ENCODE results near the gene F8.
"Not testable (repeated sequence)": the region's sequence is repeated elsewhere in the genome, so short reads cannot be mapped to it uniquely, and the experiment has no call there.

F8 gene

DNA sequence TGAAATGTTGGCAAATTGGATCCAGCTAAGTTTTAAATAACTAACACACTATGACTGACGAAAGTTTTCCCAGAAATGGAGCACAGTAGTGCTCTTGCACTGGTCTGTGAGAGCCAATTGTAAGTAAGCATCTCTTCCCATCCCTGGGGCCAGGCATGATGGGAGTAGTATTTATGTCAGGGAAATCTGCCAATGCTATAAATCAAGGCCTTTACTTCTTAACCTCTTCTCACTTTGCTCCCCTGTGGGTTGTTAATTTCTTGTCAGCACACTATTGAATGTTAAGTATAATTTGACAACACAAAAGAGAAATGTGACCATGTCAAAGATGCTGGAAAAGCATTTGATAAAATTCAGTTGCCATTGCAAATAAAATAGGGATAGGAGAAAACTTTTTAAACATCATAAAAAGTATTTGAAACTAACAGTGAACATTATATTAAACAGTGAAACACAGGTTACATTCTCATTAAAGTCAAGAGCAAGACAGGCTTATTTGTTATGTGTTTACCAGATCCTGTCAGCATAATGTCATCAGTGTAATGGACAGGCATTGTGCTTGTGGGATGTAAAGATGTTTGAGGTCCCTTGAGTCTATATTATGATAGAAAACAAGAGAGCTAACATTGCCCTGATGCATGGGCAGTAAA, 131.4 kb downstream of the F8 start:
- peaks cover 6% of the 10 kb centered on the region for H3K4me1 Mint-ChIP-seq
- H3K9me3 Mint-ChIP-seq, result no peaks in the 10 kb centered on the region
- H3K27ac Mint-ChIP-seq, result no peak overlapping the region
- H3K4me3 Mint-ChIP-seq, result no peak overlapping the region
- DNase-seq (no peak), ATAC-seq (no peak)
- no peaks in the 10 kb centered on the region for H3K27me3 Mint-ChIP-seq

DNA sequence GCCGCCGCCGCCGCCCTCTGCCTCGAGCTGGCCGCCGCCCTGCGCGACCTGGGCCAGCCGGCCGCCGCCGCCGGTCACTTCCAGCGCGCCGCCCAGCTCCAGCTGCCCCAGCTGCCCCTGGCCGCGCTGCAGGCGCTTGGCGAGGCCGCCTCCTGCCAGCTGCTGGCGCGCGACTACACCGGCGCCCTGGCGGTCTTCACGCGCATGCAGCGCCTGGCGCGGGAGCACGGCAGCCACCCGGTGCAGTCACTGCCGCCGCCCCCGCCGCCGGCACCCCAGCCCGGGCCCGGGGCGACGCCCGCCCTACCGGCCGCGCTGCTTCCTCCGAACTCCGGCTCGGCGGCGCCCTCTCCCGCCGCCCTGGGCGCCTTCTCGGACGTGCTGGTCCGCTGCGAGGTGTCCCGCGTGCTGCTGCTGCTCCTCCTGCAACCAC, 135.7 kb downstream of the F8 start:
- not testable (repeated sequence) for H3K4me3 Mint-ChIP-seq

DNA sequence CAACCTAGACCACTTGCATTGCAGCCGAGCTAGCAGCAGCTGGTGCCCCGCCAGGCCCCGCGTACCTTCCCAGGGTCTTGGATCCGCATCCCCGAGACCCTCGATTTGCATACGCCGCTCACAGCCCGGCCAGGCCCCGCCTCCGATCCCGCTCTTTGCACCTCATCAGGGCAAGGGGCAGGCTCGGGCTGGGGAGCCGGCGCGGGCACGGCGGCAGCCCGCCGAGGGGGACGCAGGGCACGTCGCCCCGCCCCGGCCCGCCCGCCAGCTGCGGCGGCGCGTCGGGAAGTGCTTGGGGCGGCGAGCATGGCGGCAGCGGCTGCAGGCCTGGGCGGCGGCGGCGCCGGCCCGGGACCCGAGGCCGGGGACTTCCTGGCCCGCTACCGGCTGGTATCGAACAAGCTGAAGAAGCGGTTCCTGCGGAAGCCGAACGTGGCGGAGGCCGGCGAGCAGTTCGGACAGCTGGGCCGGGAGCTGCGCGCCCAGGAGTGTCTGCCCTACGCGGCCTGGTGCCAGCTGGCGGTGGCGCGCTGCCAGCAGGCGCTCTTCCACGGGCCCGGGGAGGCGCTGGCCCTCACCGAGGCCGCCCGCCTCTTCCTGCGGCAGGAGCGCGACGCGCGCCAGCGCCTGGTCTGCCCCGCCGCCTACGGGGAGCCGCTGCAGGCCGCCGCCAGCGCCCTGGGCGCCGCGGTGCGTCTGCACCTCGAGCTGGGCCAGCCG, 136.3 kb downstream of the F8 start, which contains the start of gene F8A1:
Gene F8A1, plus strand, starts transcription at position 287 of the 720 bp plus-strand sequence. Its CDS starts 20 bp downstream, at position 307.
- H3K4me3 Mint-ChIP-seq, H3K9me3 Mint-ChIP-seq, H3K27me3 Mint-ChIP-seq, H3K27ac Mint-ChIP-seq, H3K4me1 Mint-ChIP-seq: not testable (repeated sequence)
- DNase-seq (peak; percentile 53 to 67), ATAC-seq (peak; percentile 86)

More for the DNA sequence above, 135.7 kb downstream of the F8 start:
- not testable (repeated sequence) for H3K4me1 Mint-ChIP-seq, H3K27me3 Mint-ChIP-seq, H3K27ac Mint-ChIP-seq, DNase-seq, H3K9me3 Mint-ChIP-seq
- ATAC-seq, result peak; percentile 66

DNA sequence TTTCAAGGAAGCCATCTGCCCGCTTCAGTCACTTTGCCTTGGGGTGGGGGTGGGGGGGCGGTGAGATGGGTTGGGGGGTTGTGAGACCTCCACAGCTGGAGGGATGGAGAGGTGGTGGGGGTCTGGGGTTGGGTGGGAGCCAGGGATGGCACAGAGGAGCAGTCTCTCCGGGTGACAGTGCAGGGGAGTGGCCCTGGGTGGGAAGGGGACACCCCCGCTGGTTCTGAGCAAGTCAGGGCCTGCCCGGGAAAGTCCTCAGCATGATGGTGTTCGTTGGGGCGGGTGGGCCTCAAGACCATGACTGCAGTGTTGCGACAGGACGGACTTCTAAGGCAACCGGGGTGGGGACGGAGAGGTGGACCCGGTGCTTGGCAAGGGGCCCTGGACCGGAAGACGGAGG, 137.0 kb downstream of the F8 start:
- not testable (repeated sequence) for H3K27me3 Mint-ChIP-seq, H3K4me3 Mint-ChIP-seq, H3K9me3 Mint-ChIP-seq, DNase-seq, H3K27ac Mint-ChIP-seq, H3K4me1 Mint-ChIP-seq
- ATAC-seq, result peak; percentile 1

DNA sequence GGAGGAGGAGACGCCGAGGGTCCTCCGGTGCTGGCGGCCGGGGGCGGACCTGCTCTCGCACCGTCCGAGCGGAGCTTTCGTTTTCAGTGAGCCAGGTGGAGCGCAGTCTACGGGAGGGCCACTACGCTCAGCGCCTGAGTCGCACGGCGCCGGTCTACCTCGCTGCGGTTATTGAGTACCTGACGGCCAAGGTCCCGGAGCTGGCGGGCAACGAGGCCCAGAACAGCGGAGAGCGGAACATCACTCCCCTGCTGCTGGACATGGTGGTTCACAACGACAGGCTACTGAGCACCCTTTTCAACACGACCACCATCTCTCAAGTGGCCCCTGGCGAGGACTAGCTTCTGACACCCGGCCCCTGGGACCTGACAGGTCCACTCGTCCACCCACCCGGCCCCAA, 137.5 kb downstream of the F8 start:
- not testable (repeated sequence) for H3K27me3 Mint-ChIP-seq, H3K4me1 Mint-ChIP-seq, H3K4me3 Mint-ChIP-seq, ATAC-seq, DNase-seq, H3K27ac Mint-ChIP-seq, H3K9me3 Mint-ChIP-seq

DNA sequence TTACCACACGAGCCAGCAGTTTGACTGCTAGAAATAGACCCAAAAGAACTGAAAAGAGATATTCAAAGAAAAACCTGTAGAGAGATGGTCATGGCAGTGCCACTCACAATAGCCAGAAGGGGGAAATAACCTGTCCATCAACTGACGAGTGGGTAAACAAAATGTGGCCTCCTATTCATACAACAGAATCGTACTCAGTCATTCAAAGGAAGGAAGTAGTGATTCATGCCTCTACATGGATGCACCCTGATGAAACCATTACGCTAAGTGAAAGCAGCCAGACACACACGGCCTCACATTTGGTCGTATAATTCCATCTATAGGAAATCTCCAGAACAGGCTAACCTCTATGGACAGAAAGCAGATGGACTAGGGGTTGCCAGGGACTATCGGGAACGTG, 138.5 kb downstream of the F8 start:
- not testable (repeated sequence) for H3K9me3 Mint-ChIP-seq, DNase-seq, H3K27ac Mint-ChIP-seq, H3K4me3 Mint-ChIP-seq, H3K4me1 Mint-ChIP-seq, H3K27me3 Mint-ChIP-seq
- ATAC-seq, result peak; percentile 45

DNA sequence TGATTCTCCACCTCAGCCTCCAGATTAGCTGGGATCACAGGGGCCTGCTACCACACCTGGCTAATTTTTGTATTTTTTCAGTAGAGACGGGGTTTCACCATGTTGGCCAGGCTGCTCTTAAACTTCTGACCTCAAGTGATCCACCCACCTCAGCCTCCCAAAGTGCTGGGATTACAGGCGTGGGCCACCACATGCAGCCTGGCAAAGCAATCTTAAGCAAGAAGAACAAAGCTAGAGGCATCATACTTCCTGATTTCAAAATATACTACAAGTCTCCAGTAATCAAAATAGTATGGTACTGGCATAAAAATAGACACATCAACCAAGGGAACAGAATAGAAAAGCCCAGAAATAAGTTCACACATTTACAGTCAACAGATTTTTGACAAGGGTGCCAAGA, 149.2 kb downstream of the F8 start:
- ATAC-seq (no peak), DNase-seq (no peak)
- Mint-ChIP-seq H3K27me3 (no peaks in the 10 kb centered on the region), H3K9me3 (peaks cover under 1 to 14% of the 10 kb centered on the region in 2 donors), H3K4me3 (no peak overlapping the region), H3K27ac (no peak overlapping the region), H3K4me1 (no peaks in the 10 kb centered on the region)

DNA sequence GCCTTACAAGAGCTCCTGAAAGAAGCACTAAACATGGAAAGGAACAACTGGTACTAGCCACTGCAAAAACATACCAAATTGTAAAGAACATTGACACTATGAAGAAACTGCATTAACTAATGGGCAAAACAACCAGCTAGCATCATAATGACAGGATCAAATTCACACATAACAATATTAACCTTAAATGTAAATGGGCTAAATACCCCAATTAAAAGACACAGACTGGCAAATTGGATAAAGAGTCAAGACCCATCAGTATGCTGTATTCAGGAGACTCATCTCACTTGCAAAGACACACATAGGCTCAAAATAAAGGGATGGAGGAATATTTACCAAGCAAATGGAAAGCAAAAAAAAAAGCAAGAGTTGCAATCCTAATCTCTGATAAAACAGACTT, 154.0 kb downstream of the F8 start:
- DNase-seq, ATAC-seq, H3K4me3 Mint-ChIP-seq, H3K27me3 Mint-ChIP-seq, H3K4me1 Mint-ChIP-seq, H3K27ac Mint-ChIP-seq: not testable (repeated sequence)
- peaks cover 8 to 34% of the 10 kb centered on the region in 2 donors for H3K9me3 Mint-ChIP-seq

DNA sequence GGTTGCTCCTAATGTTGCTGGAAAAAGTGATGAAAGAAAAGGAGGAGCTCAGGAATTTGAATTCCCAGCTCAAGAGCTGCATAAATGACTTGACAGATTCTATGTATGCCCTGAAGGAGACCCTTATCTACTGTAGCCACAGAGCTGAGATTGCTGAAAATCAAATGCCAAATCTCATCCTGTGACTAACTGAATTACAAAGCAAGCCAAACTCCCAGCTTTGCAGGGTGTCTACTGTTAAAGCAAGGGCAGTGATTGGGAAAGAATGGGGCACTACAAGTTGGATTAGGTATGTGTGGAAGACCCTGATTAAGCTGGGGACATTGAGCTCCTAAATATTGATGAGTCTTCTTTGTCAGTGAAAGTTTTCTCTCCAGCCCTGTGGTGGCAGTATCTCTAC, 167.3 kb downstream of the F8 start:
- DNase-seq (no peak), ATAC-seq (no peak)
- Mint-ChIP-seq H3K9me3 (no peaks in the 10 kb centered on the region), H3K4me1 (no peaks in the 10 kb centered on the region), H3K27ac (no peak overlapping the region), H3K27me3 (no peaks in the 10 kb centered on the region), H3K4me3 (no peak overlapping the region)

DNA sequence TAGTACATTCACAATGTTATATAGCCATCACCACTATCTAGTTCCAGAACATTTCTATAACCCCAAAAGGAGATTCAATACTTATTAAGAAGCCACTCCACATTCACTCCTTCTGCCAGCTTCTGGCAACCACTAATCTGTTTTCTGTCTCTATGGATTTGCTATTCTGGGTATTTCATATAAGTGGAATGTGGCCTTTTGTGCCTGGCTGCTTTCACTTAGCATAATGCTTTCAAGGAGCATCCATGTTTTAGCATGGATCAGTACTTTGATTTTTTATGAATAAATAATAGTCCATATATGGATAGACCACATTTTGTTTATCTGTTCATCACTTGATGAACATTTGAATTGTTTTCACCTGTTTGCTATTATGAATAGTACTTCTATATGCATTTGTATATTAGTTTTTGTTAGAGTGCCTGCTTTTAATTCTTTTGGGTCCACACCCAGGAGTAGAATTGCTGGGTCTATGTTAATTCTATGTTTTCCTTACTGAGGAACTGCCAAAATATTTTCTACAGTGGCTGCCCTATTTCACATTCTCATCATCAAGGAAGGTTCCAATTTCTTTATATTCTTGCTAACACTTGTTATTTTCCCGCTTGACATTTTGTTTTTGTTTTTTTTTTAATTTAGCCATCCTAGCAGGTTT, 171.4 kb downstream of the F8 start:
- ATAC-seq (no peak), DNase-seq (no peak)
- Mint-ChIP-seq H3K9me3 (no peaks in the 10 kb centered on the region), H3K27me3 (peaks cover 7% of the 10 kb centered on the region), H3K4me1 (no peaks in the 10 kb centered on the region), H3K4me3 (no peak overlapping the region), H3K27ac (no peak overlapping the region)

DNA sequence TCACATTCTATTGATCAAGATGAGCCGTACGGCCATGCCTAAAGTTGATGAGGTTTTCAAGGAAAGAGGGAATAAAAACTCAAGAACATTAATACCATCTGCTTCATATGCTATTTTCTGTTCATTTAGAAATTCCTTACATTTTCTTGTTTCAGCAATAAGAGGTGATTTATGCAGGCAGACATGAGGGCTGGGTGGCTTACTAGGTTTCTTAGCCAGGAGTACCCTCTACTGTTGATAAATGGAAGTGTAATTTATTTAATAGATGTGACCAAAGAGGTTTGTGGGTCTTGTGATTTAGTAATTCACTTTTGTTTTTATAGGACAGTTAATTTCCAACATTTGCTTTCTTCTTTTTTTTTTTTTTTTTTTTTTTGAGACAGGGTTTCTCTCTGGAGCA, 181.7 kb downstream of the F8 start:
- H3K27me3 Mint-ChIP-seq, result peaks cover 2% of the 10 kb centered on the region
- no peak overlapping the region for H3K27ac Mint-ChIP-seq
- no peak overlapping the region for H3K4me3 Mint-ChIP-seq
- H3K4me1 Mint-ChIP-seq, result peaks cover 6% of the 10 kb centered on the region
- ATAC-seq (peak; percentile 64), DNase-seq (no peak)
- no peaks in the 10 kb centered on the region for H3K9me3 Mint-ChIP-seq

DNA sequence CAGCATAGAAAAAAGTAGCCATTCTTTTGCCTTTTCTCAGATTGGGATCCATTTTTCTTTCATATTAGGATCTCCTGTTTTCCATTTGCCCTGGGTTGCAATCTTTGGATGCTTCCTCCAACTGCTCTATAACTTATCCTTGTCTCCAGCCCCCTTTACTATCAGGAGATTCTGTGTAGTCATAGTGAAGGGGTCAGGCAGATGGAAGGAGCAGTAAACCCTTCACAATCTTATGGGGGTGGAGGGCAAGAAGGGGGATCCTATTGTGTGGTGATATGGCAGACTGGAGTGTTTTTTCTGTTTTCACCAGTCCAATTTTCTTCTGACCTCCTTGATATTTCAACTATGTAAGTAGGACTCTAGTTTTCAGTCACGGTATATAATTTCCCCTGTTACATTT, 186.4 kb downstream of the F8 start:
- peaks cover 7% of the 10 kb centered on the region for H3K27me3 Mint-ChIP-seq
- H3K27ac Mint-ChIP-seq, result no peak overlapping the region
- no peaks in the 10 kb centered on the region for H3K9me3 Mint-ChIP-seq
- H3K4me1 Mint-ChIP-seq, result peaks cover 6% of the 10 kb centered on the region
- DNase-seq (no peak), ATAC-seq (no peak)
- H3K4me3 Mint-ChIP-seq, result no peak overlapping the region

DNA sequence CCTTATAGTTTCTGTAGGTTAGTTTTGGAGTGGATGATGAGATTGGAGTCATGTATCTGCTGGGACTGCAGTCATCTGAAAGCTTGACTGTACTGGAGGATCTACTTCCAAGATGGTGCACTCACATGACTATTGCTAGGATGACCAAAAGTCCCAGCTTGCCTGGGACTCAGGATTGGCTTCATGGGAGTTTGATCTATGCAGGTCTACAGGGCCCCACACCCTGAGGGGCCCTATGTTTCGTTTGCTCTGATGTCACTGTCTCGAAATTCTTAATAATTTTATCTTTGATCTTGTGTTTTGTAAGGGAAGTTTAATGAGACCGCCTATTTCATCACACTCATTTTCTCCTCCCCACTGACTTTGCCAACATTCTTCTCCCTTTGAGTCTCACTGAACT, 188.0 kb downstream of the F8 start, which contains the start of gene SMIM9:
Gene SMIM9, minus strand, starts transcription at position 101 of the 400 bp plus-strand sequence. CDS start 3,806 bp downstream, outside the sequence.
- DNase-seq, result no peak
- Mint-ChIP-seq H3K27me3 (peaks cover 12% of the 10 kb centered on the region), H3K9me3 (no peaks in the 10 kb centered on the region), H3K4me1 (peaks cover 13% of the 10 kb centered on the region), H3K27ac (no peak within 1 kb of the TSS), H3K4me3 (no peak within 1 kb of the TSS)
- no peak for ATAC-seq

DNA sequence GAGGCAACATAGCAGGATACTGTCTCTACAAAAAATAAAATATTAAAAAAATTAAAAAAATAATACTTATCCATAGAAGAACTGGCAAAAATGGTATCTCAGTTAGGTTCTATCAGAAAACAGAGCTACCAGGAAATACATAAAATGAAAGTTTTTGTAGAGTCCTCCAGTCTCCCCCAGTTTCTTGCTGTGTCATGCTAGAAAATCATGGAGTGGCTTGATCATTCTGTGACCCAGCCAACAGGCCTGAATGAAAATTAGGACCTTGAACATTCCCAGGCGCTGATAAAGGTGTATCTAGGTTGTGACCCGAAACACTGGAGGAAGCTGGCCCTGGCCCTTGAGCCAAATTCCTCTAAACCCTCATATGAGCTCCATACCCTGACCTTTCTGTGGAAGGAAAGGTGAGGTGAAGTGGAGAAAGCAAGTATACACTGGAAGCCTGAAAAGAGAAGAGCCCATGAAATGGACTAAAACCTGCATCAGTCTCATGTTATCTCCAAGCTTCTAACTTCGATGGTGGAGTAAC, 188.7 kb downstream of the F8 start:
- no peak for DNase-seq
- no peak for ATAC-seq
- no peak overlapping the region for H3K27ac Mint-ChIP-seq
- H3K9me3 Mint-ChIP-seq, result no peaks in the 10 kb centered on the region
- no peak overlapping the region for H3K4me3 Mint-ChIP-seq
- peaks cover 12% of the 10 kb centered on the region for H3K27me3 Mint-ChIP-seq
- H3K4me1 Mint-ChIP-seq, result peaks cover 21% of the 10 kb centered on the region

DNA sequence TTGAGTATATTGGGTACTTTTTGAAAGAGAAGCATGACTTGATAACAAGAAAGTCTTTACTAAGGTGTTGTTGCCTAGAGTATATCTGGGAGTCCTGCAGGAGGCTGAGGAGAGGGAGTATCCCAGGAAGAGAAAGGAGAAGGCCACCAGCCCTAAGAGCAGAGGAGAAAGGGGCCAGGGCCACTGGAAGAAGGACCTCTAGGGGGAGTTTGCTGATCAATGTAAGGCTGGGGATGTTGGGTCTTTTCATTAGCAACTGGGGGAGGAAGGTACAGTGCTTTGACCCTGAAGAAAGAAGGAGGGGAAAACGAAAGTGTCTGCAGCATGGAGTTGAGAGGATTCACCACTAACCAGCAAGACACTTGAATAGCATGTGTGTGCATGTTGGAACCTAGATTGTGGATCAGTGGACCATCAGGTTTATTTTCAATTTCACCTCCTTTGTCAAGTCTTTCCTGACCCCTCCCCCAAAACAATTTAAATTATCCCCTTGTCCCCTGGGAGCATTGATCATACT, 192.5 kb downstream of the F8 start:
- peaks cover 31% of the 10 kb centered on the region for H3K4me1 Mint-ChIP-seq

More for the DNA sequence above, 192.5 kb downstream of the F8 start:
- ATAC-seq (no peak), DNase-seq (no peak)
- Mint-ChIP-seq H3K27me3 (peaks cover 12% of the 10 kb centered on the region), H3K9me3 (no peaks in the 10 kb centered on the region), H3K27ac (peak overlapping the region in 1 of 2 donors; percentile 77), H3K4me3 (no peak overlapping the region)

Data from stimulated activated naive CD8-positive, alpha-beta T cell treated with anti-CD3 and anti-CD28 coated beads, Interleukin-15, amount 100 ng/mL, for 72 hours (primary cell).